ENCODE measurements around the gene STUM. TPM values are rescaled to one million over a fixed set of nuclear protein-coding genes. Genes with fewer than 3 reads are reported as not detected.

STUM gene
- total and polyA plus RNA-seq, 2 of the 8 experiments (the other 6 are each of a cell fraction or from before 2014, with no cell fraction given) = 0.76 to 1.2 TPM

DNA sequence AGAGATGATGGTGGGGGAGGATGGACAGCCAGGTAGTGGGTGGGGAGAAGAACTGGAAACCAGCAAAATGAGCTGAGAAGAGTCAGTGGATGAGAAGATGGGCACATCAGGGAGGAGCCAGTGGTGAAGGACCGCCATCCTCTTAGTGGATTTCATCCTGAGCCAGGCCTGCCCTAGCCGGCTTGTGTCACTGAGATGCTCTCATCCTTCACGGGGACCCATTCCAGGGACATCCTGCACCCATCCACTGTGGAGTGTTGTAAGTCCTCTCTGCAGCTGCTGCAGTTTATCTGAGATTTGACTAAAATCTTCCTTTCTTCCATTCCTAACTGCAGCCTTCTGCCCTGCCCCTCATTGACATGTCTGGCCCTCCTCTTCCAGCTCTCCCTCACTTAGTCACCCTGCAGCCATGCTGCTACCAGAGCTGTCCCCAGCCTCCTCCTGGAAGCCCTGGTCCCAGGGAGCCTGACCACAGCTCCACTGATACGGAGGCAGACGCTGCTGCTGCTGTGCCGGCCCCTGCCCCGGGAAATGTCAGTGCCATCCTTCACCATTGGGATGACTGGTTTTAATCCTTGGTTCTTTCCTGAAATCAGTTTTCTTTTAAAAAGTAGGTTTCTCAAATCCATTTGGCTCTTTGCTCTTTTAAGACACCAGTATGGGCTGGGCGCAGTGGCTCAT lies 33.2 kb downstream of the STUM start:
- FAIRE-seq (no peak), DNase-seq (ENCODE audit: low read depth in 1 of 2, low spot score in 2 of 2) (no peak)
- POLR2A ChIA-PET (ENCODE audit: partially characterized antibody) = no interaction called here
- H4K8ac ChIP-seq (ENCODE audit: extremely low read depth, insufficient read depth, low read length) = no peak overlapping the region
- H2BK12ac ChIP-seq (ENCODE audit: low read depth, low read length) = no peak overlapping the region
- no peak overlapping the region for H4K91ac ChIP-seq (replicated peaks; ENCODE audit: insufficient read length, low read length)
- CTCF ChIA-PET (ENCODE audit: partially characterized antibody) = interaction anchor here (0.5 to 1.6 kb wide), 8 partner anchors 9 to 248 kb away, joined by 3 to 6 read pairs (median 4); no protein-coding TSS in a partner anchor
- H3K18ac ChIP-seq (ENCODE audit: extremely low read depth, low read length) = no peak overlapping the region
- no peak overlapping the region for H2AK5ac ChIP-seq (ENCODE audit: low read depth, low read length)
- no peak overlapping the region for H3K56ac ChIP-seq (replicated peaks; ENCODE audit: insufficient read length, low read depth, low read length)
- H3K36me3 ChIP-seq (ENCODE audit: control insufficient read depth in 2 of 4, insufficient read depth in 4 of 4, low read length in 3 of 4) = no peaks in the 10 kb centered on the region
- H3K4ac ChIP-seq (replicated peaks; ENCODE audit: insufficient read length, low read depth, low read length) = no peak overlapping the region
- H3K79me2 ChIP-seq (ENCODE audit: control insufficient read depth in 1 of 2, insufficient read depth in 2 of 2, low read length in 2 of 2) = no peaks in the 10 kb centered on the region
- H3K23ac ChIP-seq (ENCODE audit: insufficient read length) = no peak overlapping the region
- H3K27ac ChIP-seq (ENCODE audit: low read depth, low read length) = no peak overlapping the region
- 93% methylated on average over 8 of the region's 8 CpGs; no CpG with 5 or more reads in 1 of the 2 experiments for WGBS, 2 experiments (ENCODE audit: extremely low coverage in 1 of 2, insufficient coverage in 1 of 2, insufficient read length in 1 of 2, insufficient replicate concordance in 2 of 2, low coverage in 1 of 2, low lambda C conversion rate in 2 of 2, missing lambda C conversion rate in 1 of 2)
- no peak overlapping the region for H3K4me2 ChIP-seq (ENCODE audit: insufficient read depth in 1 of 2, low read depth in 2 of 2, low read length in 2 of 2)
- no peak overlapping the region for H3K4me3 ChIP-seq (ENCODE audit: extremely low read depth in 1 of 4, insufficient read depth in 2 of 4, low read depth in 3 of 4, low read length in 4 of 4)
- no peaks in the 10 kb centered on the region for H3K23me2 ChIP-seq (ENCODE audit: low read depth, low read length)
- H3K4me1 ChIP-seq (replicated peaks in 1 of 4; ENCODE audit: control insufficient read depth in 3 of 4, insufficient read depth in 4 of 4, low read length in 3 of 4) = peaks cover 0 to 4% (median 0%) of the 10 kb centered on the region in 4 experiments; a peak in 1 of 7 replicates
- no peaks in the 10 kb centered on the region for H3K9me3 ChIP-seq (ENCODE audit: insufficient read depth in 2 of 2, low read depth in 1 of 2, low read length in 1 of 2)
- no peak overlapping the region for H2BK120ac ChIP-seq (replicated peaks; ENCODE audit: low read depth, low read length)
- H2BK15ac ChIP-seq (ENCODE audit: low read length) = no peak overlapping the region
- H3K27me3 ChIP-seq (replicated peaks in 1 of 4; ENCODE audit: control insufficient read depth in 3 of 4, extremely low read depth in 1 of 4, insufficient read depth in 3 of 4, low read length in 3 of 4) = no peaks in the 10 kb centered on the region
- no peak overlapping the region for H2BK5ac ChIP-seq (ENCODE audit: low read depth, low read length)
- H3K14ac ChIP-seq (ENCODE audit: insufficient read length) = no peak overlapping the region
- no peak overlapping the region for H2AFZ ChIP-seq (ENCODE audit: low read length)
- H4K5ac ChIP-seq (ENCODE audit: insufficient read length, low read depth, low read length) = no peak overlapping the region
- no peaks in the 10 kb centered on the region for H3K79me1 ChIP-seq (ENCODE audit: low read depth, low read length)
- H3K9ac ChIP-seq (replicated peaks in 1 of 4; ENCODE audit: extremely low read depth in 1 of 4, low read depth in 3 of 4, low read length in 3 of 4) = no peak overlapping the region
- H4K20me1 ChIP-seq (replicated peaks in 1 of 2; ENCODE audit: control insufficient read depth in 1 of 2, insufficient read depth in 2 of 2, low read length in 2 of 2) = no peaks in the 10 kb centered on the region
- no peak overlapping the region for H2BK20ac ChIP-seq (ENCODE audit: low read length)
- TF ChIP-seq NRF1 (IDR thresholded peaks at IDR 0.05; ENCODE audit: low read depth, low read length) (no peak), EZH2 (IDR thresholded peaks at IDR 0.05; ENCODE audit: low read depth, low read length, severe bottlenecking) (no peak), POLR2AphosphoS5 (IDR thresholded peaks at IDR 0.05; ENCODE audit: low read depth, low read length) (no peak), CEBPB (IDR thresholded peaks at IDR 0.05; ENCODE audit: low read depth, low read length) (no peak), KDM5A (IDR thresholded peaks at IDR 0.05; ENCODE audit: low read length) (no peak), SIN3A (conservative IDR thresholded peaks at IDR 0.05 in 1 of 2, IDR thresholded peaks at IDR 0.05 in 1 of 2; ENCODE audit: low read depth in 1 of 2, low read length in 2 of 2) (no peak), POLR2A (IDR thresholded peaks at IDR 0.05; ENCODE audit: control extremely low read depth in 1 of 2, low read depth in 2 of 2, low read length in 2 of 2) (no peak), CREB1 (IDR thresholded peaks at IDR 0.05) (no peak), CHD1 (IDR thresholded peaks at IDR 0.05; ENCODE audit: low read depth, low read length) (no peak), EGR1 (IDR thresholded peaks at IDR 0.05; ENCODE audit: borderline replicate concordance, low read depth, low read length) (no peak), TAF7 (optimal IDR thresholded peaks at IDR 0.05; ENCODE audit: borderline replicate concordance, low read depth, low read length) (no peak), TEAD4 (IDR thresholded peaks at IDR 0.05; ENCODE audit: low read depth, low read length) (no peak), ZNF274 (IDR thresholded peaks at IDR 0.05; ENCODE audit: borderline replicate concordance, extremely low read depth, low read length) (no peak), KDM1A (IDR thresholded peaks at IDR 0.05; ENCODE audit: borderline replicate concordance, low read length) (no peak), CBX8 (IDR thresholded peaks at IDR 0.05; ENCODE audit: borderline replicate concordance, low read depth, low read length) (no peak)

Data from H1 (cell line).